Endothelial cell of umbilical vein (primary cell): ENCODE data around the gene TNFRSF1B. TPM values are rescaled to one million over a fixed set of nuclear protein-coding genes. Genes with fewer than 3 reads are reported as not detected.

Experiments used
- BruUV-seq: library from RNA; stranded (reverse); fragments of 400-500 nt; replicated peaks from 2 replicates; lab custom pipeline; 2021; lab: Mats Ljungman, UMichigan
- CTCF ChIA-PET: fragments of 300-600, 350-600 bp; sonication (Branson Sonifier 250); formaldehyde crosslinking; loops from one replicate; lab custom pipeline; 2021; ENCODE audit warnings: antibody characterized with exemption, inconsistent platforms; lab: Charles Lee
- POLR2A ChIA-PET: fragments of 300-600, 350-600 bp; sonication (Branson Sonifier 250); formaldehyde crosslinking; loops from one replicate; lab custom pipeline; 2021; ENCODE audit warnings: antibody characterized with exemption, inconsistent platforms; lab: Charles Lee
- DNase-seq: peaks from one replicate; pipeline ENCODE4 v3.0.0-alpha.2; 2011; ENCODE audit warnings: low read depth, low spot score
- FAIRE-seq: peaks from 2 replicates; lab custom pipeline; 2011; peaks lifted over from hg19 to GRCh38; lab: Jason Lieb, UNC
- H2AFZ ChIP-seq: 2 replicates; pipeline ENCODE4 v1.6.0; 2012; ENCODE audit warnings: low read depth, low read length, control low read depth, inconsistent platforms
- H3K27ac ChIP-seq: 2 replicates; pipeline ENCODE4 v1.5.1; 2011; ENCODE audit warnings: low read depth, mild to moderate bottlenecking, control low read depth, low read length, moderate library complexity; ENCODE audit not compliant: insufficient read depth
- H3K27me3 ChIP-seq, 2 experiments: 2 replicates each; pipeline versions ENCODE4 v1.6.0 to v1.6.1; 2011; ENCODE audit warnings: low read length in 2 of 2, mixed read lengths in 1 of 2; ENCODE audit not compliant: control insufficient read depth in 2 of 2, insufficient read depth in 2 of 2
- H3K36me3 ChIP-seq, 2 experiments: 2 replicates in 1 of 2; 3 replicates in 1 of 2; pipeline ENCODE4 v1.5.1; 2011; ENCODE audit warnings: low read length in 2 of 2, mild to moderate bottlenecking in 1 of 2, moderate library complexity in 1 of 2; ENCODE audit not compliant: control insufficient read depth in 2 of 2, insufficient read depth in 2 of 2; ENCODE audit errors: extremely low read depth in 1 of 2
- H3K4me1 ChIP-seq: 3 replicates; pipeline ENCODE4 v1.5.1; 2011; ENCODE audit warnings: mild to moderate bottlenecking, low read length; ENCODE audit not compliant: control insufficient read depth, insufficient read depth; ENCODE audit errors: extremely low read depth
- H3K4me2 ChIP-seq: 2 replicates; pipeline ENCODE4 v1.6.1; 2011; ENCODE audit warnings: low read length, control low read depth, mixed read lengths; ENCODE audit not compliant: insufficient read depth
- H3K4me3 ChIP-seq, 3 experiments: fragments of 200-600 bp in 1 of 3; sonication (generic), shearing (Covaris generic) in 1 of 3; replicated peaks in 1 of 3; 2 replicates each; pipeline ENCODE4 v1.5.1; 2011 to 2016; ENCODE audit warnings: control low read depth in 3 of 3, low read length in 3 of 3, mild to moderate bottlenecking in 2 of 3, inconsistent platforms in 1 of 3, low read depth in 1 of 3, moderate library complexity in 1 of 3; ENCODE audit not compliant: insufficient read depth in 1 of 3
- H3K79me2 ChIP-seq: 2 replicates; pipeline ENCODE4 v1.6.0; 2012; ENCODE audit warnings: low read length, inconsistent platforms; ENCODE audit not compliant: control insufficient read depth, insufficient read depth
- H3K9ac ChIP-seq: replicated peaks from 2 replicates; pipeline ENCODE3; 2011; ENCODE audit warnings: low read length, control low read depth; ENCODE audit not compliant: insufficient read depth; ENCODE audit errors: extremely low read depth
- H3K9me1 ChIP-seq: replicated peaks from 3 replicates; pipeline ENCODE4 v1.6.0; 2011; ENCODE audit warnings: mild to moderate bottlenecking, low read length; ENCODE audit not compliant: control insufficient read depth, insufficient read depth; ENCODE audit errors: extremely low read depth
- H3K9me3 ChIP-seq: replicated peaks from 2 replicates; pipeline ENCODE4 v1.5.1; 2012; ENCODE audit warnings: low read length, inconsistent platforms; ENCODE audit not compliant: control insufficient read depth, insufficient read depth
- H4K20me1 ChIP-seq: replicated peaks from 2 replicates; pipeline ENCODE3; 2011; ENCODE audit warnings: mild to moderate bottlenecking, low read length; ENCODE audit not compliant: control insufficient read depth, insufficient read depth; ENCODE audit errors: extremely low read depth
- CTCF ChIP-seq, 2 donors: IDR thresholded peaks; 1 replicate in 1 of 2; 2 replicates in 1 of 2; pipeline ENCODE4 v1.5.1; 2011; ENCODE audit warnings: low read length in 2 of 2, mild to moderate bottlenecking in 2 of 2, moderate library complexity in 2 of 2, control low read depth in 1 of 2, inconsistent platforms in 1 of 2, low read depth in 1 of 2; ENCODE audit not compliant: insufficient read depth in 1 of 2; ENCODE audit errors: extremely low read depth in 1 of 2
- EZH2 ChIP-seq: IDR thresholded peaks from 2 replicates; pipeline ENCODE4 v1.6.1; 2012; ENCODE audit warnings: borderline replicate concordance, low read depth, mild to moderate bottlenecking, moderate library complexity, low read length, inconsistent platforms; ENCODE audit not compliant: severe bottlenecking
- FOS ChIP-seq: IDR thresholded peaks from 2 replicates; pipeline ENCODE4 v1.6.1; 2011; ENCODE audit warnings: mild to moderate bottlenecking, low read length, moderate library complexity, borderline replicate concordance; ENCODE audit not compliant: insufficient read depth
- GATA2 ChIP-seq: IDR thresholded peaks from 2 replicates; pipeline ENCODE4 v1.7.0; 2011; ENCODE audit warnings: low read depth, mild to moderate bottlenecking, moderate library complexity, mixed read lengths, low read length; ENCODE audit not compliant: insufficient read length, insufficient read depth
- JUN ChIP-seq: IDR thresholded peaks from 2 replicates; pipeline ENCODE4 v1.6.1; 2011; ENCODE audit warnings: borderline replicate concordance, low read depth; ENCODE audit not compliant: insufficient read length, insufficient read depth
- MAX ChIP-seq: IDR thresholded peaks from 2 replicates; pipeline ENCODE4 v1.6.1; 2011; ENCODE audit not compliant: insufficient read depth, insufficient read length
- MYC ChIP-seq: IDR thresholded peaks from one replicate; pipeline ENCODE4 v1.6.1; 2011; ENCODE audit warnings: mild to moderate bottlenecking, low read depth, low read length
- POLR2A ChIP-seq: IDR thresholded peaks from 2 replicates; pipeline ENCODE4 v1.6.1; 2012; ENCODE audit warnings: low read depth, mild to moderate bottlenecking, control low read depth, low read length
- POLR2AphosphoS5 ChIP-seq: IDR thresholded peaks from 2 replicates; pipeline ENCODE4 v1.6.1; 2012; ENCODE audit warnings: low read depth, mild to moderate bottlenecking, control low read depth, low read length, moderate library complexity; ENCODE audit not compliant: insufficient read depth
- dilution Hi-C: fragments of 300-500 bp; cut with MboI; formaldehyde crosslinking; loops from one replicate; pipeline ENCODE4 v1.15.0; 2019; ENCODE audit warnings: low sequenced_read_pairs; ENCODE audit not compliant: extremely low pct_ligation_motif_present
- intact Hi-C: fragments of 100-400 bp; cut with micrococcal nuclease; formaldehyde crosslinking; loops from one replicate; pipeline ENCODE4 v1.10.0; 2022
- polyA plus RNA-seq, 4 experiments: library from polyadenylated mRNA; depleted of rRNA in 3 of 4; stranded (reverse) in 3 of 4; unstranded in 1 of 4; fragments of >200 nt; gene quantifications; 2 replicates each; pipeline versions ENCODE4 v1.2.1 to v1.2.3, GENCODE V29; 2011 to 2012; ENCODE audit warnings: missing spikeins in 1 of 4
- total RNA-seq: library from RNA; stranded (reverse); gene quantifications from 2 replicates; pipeline ENCODE4 v1.2.3, GENCODE V29; 2021

TNFRSF1B gene
- total and polyA plus RNA-seq, 2 donors (not counting 3 experiments of a cell fraction or from before 2014, with no cell fraction given), result 53.6 to 65.9 TPM

- Histone ChIP-seq H2AFZ (no peak overlapping the region), H3K9me1 (no peaks in the 10 kb centered on the region), H3K9ac (peak overlapping the region; percentile 4), H3K36me3 (peaks cover 0 to 3% of the 10 kb centered on the region in 2 experiments), H4K20me1 (no peaks in the 10 kb centered on the region), H3K4me3 (peak overlapping the region in 2 of 3 experiments; percentile 74 to 84), H3K4me2 (peak overlapping the region; percentile 85), H3K27ac (no peak overlapping the region), H3K9me3 (no peaks in the 10 kb centered on the region), H3K4me1 (peaks cover 22% of the 10 kb centered on the region), H3K27me3 (no peaks in the 10 kb centered on the region), H3K79me2 (peaks cover 39% of the 10 kb centered on the region)
- BruUV-seq, result no TSS peak
- ChIA-PET POLR2A (interaction anchor here (0.5 to 0.8 kb wide), 3 partner anchors 9 to 259 kb away, joined by 3 to 5 read pairs (median 3); no protein-coding TSS in a partner anchor), CTCF (interaction anchor here (0.9 to 5.5 kb wide), 7 partner anchors 10 to 43 kb away, joined by 3 to 48 read pairs (median 7); no protein-coding TSS in a partner anchor)
- DNase-seq (no peak), FAIRE-seq (peak; percentile 91)
- intact Hi-C loops (loop anchor here (1.0 kb wide), 1 partner anchor 10 kb away; no protein-coding TSS in a partner anchor), dilution Hi-C loops (no loop called here)
- TF ChIP-seq EZH2 (no peak), GATA2 (no peak), MYC (no peak), CTCF (IDR thresholded peaks at IDR 0.05; ENCODE audit: extremely low read depth in 1 of 2, insufficient read depth in 1 of 2, low read depth in 1 of 2, low read length in 2 of 2) (no peak), POLR2A (no peak), MAX (no peak), JUN (no peak), FOS (no peak), POLR2AphosphoS5 (no peak)
These were observed 1.8 kb downstream of the TNFRSF1B start for GRCh38 chr1:12168451-12169160.
